ENCODE measurements around the gene RDH14.

Gene RDH14

DNA sequence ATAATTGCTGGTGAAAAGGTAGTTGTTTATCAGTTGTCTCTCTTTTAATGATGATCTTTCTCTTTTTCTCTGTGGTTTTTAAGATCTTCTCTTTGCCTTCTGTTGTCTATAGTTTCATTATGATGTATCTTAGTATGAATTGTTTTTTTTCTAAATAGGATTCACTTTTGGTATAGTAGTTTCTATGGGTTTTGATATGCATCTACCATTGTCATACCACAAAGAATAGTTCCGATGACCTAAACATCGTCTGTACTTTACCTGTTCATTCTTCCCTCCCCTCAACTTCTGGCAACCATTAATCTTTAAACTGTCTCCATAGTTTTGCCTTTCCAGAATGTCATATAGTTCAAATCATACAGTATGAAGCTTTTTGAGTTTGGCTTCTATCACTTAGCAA lies 19.6 kb downstream of the RDH14 start:
- H3K4me3 ChIP-seq (ENCODE audit: low read depth, low read length), result no peak overlapping the region
- TF ChIP-seq, protein P1, sequence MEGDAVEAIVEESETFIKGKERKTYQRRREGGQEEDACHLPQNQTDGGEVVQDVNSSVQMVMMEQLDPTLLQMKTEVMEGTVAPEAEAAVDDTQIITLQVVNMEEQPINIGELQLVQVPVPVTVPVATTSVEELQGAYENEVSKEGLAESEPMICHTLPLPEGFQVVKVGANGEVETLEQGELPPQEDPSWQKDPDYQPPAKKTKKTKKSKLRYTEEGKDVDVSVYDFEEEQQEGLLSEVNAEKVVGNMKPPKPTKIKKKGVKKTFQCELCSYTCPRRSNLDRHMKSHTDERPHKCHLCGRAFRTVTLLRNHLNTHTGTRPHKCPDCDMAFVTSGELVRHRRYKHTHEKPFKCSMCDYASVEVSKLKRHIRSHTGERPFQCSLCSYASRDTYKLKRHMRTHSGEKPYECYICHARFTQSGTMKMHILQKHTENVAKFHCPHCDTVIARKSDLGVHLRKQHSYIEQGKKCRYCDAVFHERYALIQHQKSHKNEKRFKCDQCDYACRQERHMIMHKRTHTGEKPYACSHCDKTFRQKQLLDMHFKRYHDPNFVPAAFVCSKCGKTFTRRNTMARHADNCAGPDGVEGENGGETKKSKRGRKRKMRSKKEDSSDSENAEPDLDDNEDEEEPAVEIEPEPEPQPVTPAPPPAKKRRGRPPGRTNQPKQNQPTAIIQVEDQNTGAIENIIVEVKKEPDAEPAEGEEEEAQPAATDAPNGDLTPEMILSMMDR (IDR thresholded peaks at IDR 0.05; ENCODE audit: low read depth, low read length), result no peak
- TF ChIP-seq POLR2A (IDR thresholded peaks at IDR 0.05; ENCODE audit: extremely low read depth, insufficient read length), result no peak
- TF ChIP-seq, protein P2, sequence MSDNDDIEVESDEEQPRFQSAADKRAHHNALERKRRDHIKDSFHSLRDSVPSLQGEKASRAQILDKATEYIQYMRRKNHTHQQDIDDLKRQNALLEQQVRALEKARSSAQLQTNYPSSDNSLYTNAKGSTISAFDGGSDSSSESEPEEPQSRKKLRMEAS (IDR thresholded peaks at IDR 0.05; ENCODE audit: low read depth, low read length), result no peak
- no peak for TF ChIP-seq MYC (IDR thresholded peaks at IDR 0.05; ENCODE audit: low read depth, low read length)
- DNase-seq (ENCODE audit: low read depth), result no peak

DNA sequence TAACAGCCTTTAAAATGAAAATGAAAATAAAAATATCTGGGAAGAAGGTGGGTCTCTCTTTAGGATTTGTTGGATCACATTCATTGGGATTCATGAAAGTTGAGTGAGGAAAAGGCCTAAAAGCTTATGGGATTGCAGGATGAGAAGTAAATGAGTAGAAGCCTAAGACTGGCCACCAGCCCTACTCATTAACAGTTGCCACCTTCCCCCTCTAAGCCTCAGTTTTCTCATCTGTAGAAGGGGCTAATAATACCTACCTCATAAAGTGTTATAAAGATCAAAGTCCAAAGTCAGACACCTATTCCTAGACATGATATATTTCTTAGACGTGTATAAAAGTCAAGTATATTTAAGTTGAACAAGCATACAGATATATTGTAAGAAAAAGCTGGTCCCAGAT lies 23.8 kb downstream of the RDH14 start:
- TF ChIP-seq, protein P2 (IDR thresholded peaks at IDR 0.05; ENCODE audit: low read depth, low read length), result no peak
- TF ChIP-seq, protein P1 (IDR thresholded peaks at IDR 0.05; ENCODE audit: low read depth, low read length), result no peak
- TF ChIP-seq POLR2A (IDR thresholded peaks at IDR 0.05; ENCODE audit: extremely low read depth, insufficient read length) (no peak), MYC (IDR thresholded peaks at IDR 0.05; ENCODE audit: low read depth, low read length) (no peak)
- no peak overlapping the region for H3K4me3 ChIP-seq (ENCODE audit: low read depth, low read length)
- DNase-seq (ENCODE audit: low read depth), result no peak

DNA sequence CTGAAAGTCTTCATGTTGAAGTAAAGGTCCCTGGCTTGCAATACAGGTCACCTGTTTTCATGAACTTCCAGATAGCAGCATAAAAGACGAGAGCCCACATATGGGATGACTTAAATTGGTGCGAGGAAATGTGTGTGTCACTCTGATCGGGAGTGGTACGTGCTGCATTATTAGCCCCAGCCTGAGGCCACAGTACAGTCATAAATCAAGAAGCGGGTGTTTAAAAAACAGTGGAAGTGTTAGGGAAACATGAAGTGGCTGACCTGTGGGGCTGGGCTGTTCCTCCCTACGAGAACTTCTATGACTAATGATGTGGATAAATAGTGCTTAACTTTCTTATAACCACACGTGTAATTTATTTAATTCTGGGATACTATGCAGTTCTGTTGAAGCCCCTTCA lies 24.4 kb downstream of the RDH14 start:
- no peak for TF ChIP-seq MYC (IDR thresholded peaks at IDR 0.05; ENCODE audit: low read depth, low read length)
- TF ChIP-seq, protein P2 (IDR thresholded peaks at IDR 0.05; ENCODE audit: low read depth, low read length), result no peak
- TF ChIP-seq, protein P1 (IDR thresholded peaks at IDR 0.05; ENCODE audit: low read depth, low read length), result no peak
- TF ChIP-seq POLR2A (IDR thresholded peaks at IDR 0.05; ENCODE audit: extremely low read depth, insufficient read length), result no peak
- H3K4me3 ChIP-seq (ENCODE audit: low read depth, low read length), result no peak overlapping the region
- DNase-seq (ENCODE audit: low read depth), result no peak

DNA sequence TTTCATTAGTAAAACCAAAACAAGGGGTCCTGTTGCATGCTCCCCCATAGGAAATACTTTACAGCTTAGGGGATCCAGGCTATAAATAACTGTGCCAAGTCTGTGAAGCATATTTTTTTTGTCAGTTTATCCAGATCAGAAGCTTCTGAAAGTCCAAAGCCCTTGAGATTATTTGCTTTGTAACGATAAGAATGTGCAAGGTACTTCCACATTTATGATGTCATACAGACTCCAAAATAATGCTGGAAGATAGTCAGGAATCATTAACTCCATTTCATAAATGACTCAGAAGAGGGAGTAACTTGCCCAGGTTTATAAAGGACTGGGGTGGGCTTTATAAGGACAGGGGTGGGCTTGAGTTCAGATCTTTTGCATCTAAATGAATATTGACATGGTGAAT lies 29.3 kb downstream of the RDH14 start:
- TF ChIP-seq MYC (IDR thresholded peaks at IDR 0.05; ENCODE audit: low read depth, low read length) (no peak), POLR2A (IDR thresholded peaks at IDR 0.05; ENCODE audit: extremely low read depth, insufficient read length) (no peak)
- TF ChIP-seq, protein P2 (IDR thresholded peaks at IDR 0.05; ENCODE audit: low read depth, low read length), result no peak
- TF ChIP-seq, protein P1 (IDR thresholded peaks at IDR 0.05; ENCODE audit: low read depth, low read length), result no peak

DNA sequence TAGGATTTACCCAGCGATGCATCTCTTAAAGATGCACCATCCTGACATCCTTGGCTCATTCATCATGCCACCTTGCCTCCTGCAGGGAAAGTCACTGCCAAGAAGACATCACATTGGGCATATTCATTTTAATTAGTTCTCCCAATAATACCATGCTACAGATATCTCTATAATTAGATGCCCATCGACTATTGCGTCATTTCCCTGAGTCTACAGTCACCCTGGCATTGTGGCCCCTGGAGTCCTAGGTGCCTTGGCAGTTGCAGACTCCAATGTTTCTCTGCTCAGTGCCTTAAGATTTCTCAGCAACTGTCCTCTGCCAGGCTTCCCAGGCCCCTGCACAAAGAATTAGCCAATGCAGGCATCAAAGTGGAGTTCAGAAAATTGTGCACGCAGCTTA lies 32.6 kb downstream of the RDH14 start:
- TF ChIP-seq POLR2A (IDR thresholded peaks at IDR 0.05; ENCODE audit: extremely low read depth, insufficient read length), result no peak
- TF ChIP-seq, protein P1 (IDR thresholded peaks at IDR 0.05; ENCODE audit: low read depth, low read length), result no peak
- TF ChIP-seq, protein P2 (IDR thresholded peaks at IDR 0.05; ENCODE audit: low read depth, low read length), result no peak
- TF ChIP-seq MYC (IDR thresholded peaks at IDR 0.05; ENCODE audit: low read depth, low read length), result no peak
- no peak for DNase-seq (ENCODE audit: low read depth)
- H3K4me3 ChIP-seq (ENCODE audit: low read depth, low read length), result no peak overlapping the region

More for the DNA sequence above, 29.3 kb downstream of the RDH14 start:
- DNase-seq (ENCODE audit: low read depth), result no peak
- no peak overlapping the region for H3K4me3 ChIP-seq (ENCODE audit: low read depth, low read length)

DNA sequence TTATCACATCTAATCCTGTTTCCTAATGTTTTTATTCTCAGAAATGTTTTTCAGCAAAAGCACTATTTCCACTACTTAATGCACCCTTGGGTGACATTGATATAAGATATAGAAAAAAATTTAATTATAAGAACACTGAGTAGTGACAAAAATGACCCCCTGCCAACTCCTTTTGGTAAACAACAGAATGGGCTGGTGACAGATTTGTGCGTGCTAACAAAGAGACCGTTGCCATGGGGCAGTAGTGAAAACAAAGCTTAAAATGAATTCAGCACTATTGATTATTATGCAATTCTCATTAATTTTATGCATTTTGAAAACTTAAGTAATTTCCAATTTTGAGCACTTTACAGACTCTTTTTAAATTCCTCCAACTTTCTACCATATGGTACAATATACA lies 33.1 kb downstream of the RDH14 start:
- no peak for DNase-seq (ENCODE audit: low read depth)
- TF ChIP-seq, protein P2 (IDR thresholded peaks at IDR 0.05; ENCODE audit: low read depth, low read length), result no peak
- TF ChIP-seq MYC (IDR thresholded peaks at IDR 0.05; ENCODE audit: low read depth, low read length) (no peak), POLR2A (IDR thresholded peaks at IDR 0.05; ENCODE audit: extremely low read depth, insufficient read length) (no peak)
- TF ChIP-seq, protein P1 (IDR thresholded peaks at IDR 0.05; ENCODE audit: low read depth, low read length), result no peak
- H3K4me3 ChIP-seq (ENCODE audit: low read depth, low read length), result no peak overlapping the region

Measured in NB4 (cell line).